Activated CD4-positive, alpha-beta T cell treated with anti-CD3 and anti-CD28 coated beads, Interleukin-2, amount 50 U/mL, for 16 hours (primary cell): Measurements from ENCODE around the gene ADD1.

ENCODE experiments used
- DNase-seq: peaks from one replicate; pipeline ENCODE4 v3.0.0-alpha.2; 2020

Gene ADD1

GRCh38 chr4:2861631-2862436, 18.2 kb downstream of the ADD1 start:
- DNase-seq, result no peak

GRCh38 chr4:2862528-2862927, 18.9 kb downstream of the ADD1 start:
- no peak for DNase-seq

- DNase-seq, result no peak
These were observed 20.0 kb downstream of the ADD1 start for GRCh38 chr4:2863649-2864048.

- no peak for DNase-seq
These were observed 21.6 kb downstream of the ADD1 start for GRCh38 chr4:2865196-2865780.

- no peak for DNase-seq
These were observed 22.7 kb downstream of the ADD1 start for GRCh38 chr4:2866160-2866861.

- DNase-seq, result no peak
These were observed 23.2 kb downstream of the ADD1 start for GRCh38 chr4:2866891-2867290.

GRCh38 chr4:2867758-2868491, 24.3 kb downstream of the ADD1 start:
- no peak for DNase-seq

GRCh38 chr4:2868877-2869487, 25.3 kb downstream of the ADD1 start:
- DNase-seq, result no peak

- DNase-seq, result no peak
These were observed 26.0 kb downstream of the ADD1 start for GRCh38 chr4:2869659-2870058.

- DNase-seq, result no peak
These were observed 26.4 kb downstream of the ADD1 start for GRCh38 chr4:2870082-2870481.

GRCh38 chr4:2871466-2871865, 27.8 kb downstream of the ADD1 start:
- DNase-seq, result no peak

- DNase-seq, result no peak
These were observed 28.3 kb downstream of the ADD1 start for GRCh38 chr4:2871911-2872310.

GRCh38 chr4:2873329-2873728, 29.7 kb downstream of the ADD1 start:
- DNase-seq, result no peak

- DNase-seq, result no peak
These were observed 31.2 kb downstream of the ADD1 start for GRCh38 chr4:2874861-2875260.

- no peak for DNase-seq
These were observed 31.9 kb downstream of the ADD1 start for GRCh38 chr4:2875556-2875955.

GRCh38 chr4:2878346-2878745, 34.7 kb downstream of the ADD1 start:
- DNase-seq, result peak; percentile 16

GRCh38 chr4:2879026-2879425, 35.4 kb downstream of the ADD1 start:
- DNase-seq, result no peak

GRCh38 chr4:2881431-2881830, 37.8 kb downstream of the ADD1 start:
- DNase-seq, result no peak

- DNase-seq, result no peak
These were observed 38.7 kb downstream of the ADD1 start for GRCh38 chr4:2882341-2882740.

GRCh38 chr4:2886161-2886560, 42.5 kb downstream of the ADD1 start:
- DNase-seq, result no peak

GRCh38 chr4:2886622-2887021, 43.0 kb downstream of the ADD1 start:
- DNase-seq, result no peak

- no peak for DNase-seq
These were observed 43.7 kb downstream of the ADD1 start for GRCh38 chr4:2887343-2887742.

GRCh38 chr4:2888886-2889285, 45.2 kb downstream of the ADD1 start:
- DNase-seq, result no peak
